GM18505 (cell line): Measurements from ENCODE around the gene UBASH3A.

ENCODE experiments used
- ATAC-seq: cut with Tn5 transposase; IDR thresholded peaks from one replicate; pipeline ENCODE4 v1.9.1; 2021; ENCODE audit not compliant: unreplicated experiment
- POLR2A ChIP-seq: IDR thresholded peaks from 4 replicates; pipeline ENCODE4 v1.6.1; 2011; ENCODE audit warnings: borderline replicate concordance; ENCODE audit not compliant: insufficient read depth, insufficient read length; ENCODE audit errors: extremely low read depth

Gene UBASH3A

GRCh38 chr21:42429856-42430255 lies 26.2 kb downstream of the UBASH3A start:
- no peak for ATAC-seq
- no peak for TF ChIP-seq POLR2A

- no peak for TF ChIP-seq POLR2A
- no peak for ATAC-seq
These were observed 26.8 kb downstream of the UBASH3A start for GRCh38 chr21:42430521-42430920.

GRCh38 chr21:42431196-42431595 lies 27.5 kb downstream of the UBASH3A start:
- no peak for TF ChIP-seq POLR2A
- no peak for ATAC-seq

DNA sequence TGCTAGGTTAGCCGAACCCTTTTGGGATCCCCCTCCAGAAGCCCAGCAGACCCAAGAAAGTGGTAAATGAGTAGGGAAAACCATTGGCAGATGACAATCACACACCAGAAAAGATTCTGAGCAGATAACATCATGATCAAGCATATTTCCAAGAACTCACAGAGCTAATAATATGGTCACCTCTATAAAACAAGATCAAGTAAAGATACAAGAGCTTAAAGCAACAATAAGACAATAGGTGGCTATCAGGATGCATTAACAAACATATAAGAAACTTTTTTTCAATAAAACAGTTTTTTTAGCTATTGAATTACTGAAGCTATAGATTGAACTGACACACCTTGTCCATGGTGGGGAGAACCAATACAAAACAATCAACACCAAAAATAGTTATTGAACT lies 29.0 kb downstream of the UBASH3A start:
- ATAC-seq: no peak
- TF ChIP-seq POLR2A: no peak

DNA sequence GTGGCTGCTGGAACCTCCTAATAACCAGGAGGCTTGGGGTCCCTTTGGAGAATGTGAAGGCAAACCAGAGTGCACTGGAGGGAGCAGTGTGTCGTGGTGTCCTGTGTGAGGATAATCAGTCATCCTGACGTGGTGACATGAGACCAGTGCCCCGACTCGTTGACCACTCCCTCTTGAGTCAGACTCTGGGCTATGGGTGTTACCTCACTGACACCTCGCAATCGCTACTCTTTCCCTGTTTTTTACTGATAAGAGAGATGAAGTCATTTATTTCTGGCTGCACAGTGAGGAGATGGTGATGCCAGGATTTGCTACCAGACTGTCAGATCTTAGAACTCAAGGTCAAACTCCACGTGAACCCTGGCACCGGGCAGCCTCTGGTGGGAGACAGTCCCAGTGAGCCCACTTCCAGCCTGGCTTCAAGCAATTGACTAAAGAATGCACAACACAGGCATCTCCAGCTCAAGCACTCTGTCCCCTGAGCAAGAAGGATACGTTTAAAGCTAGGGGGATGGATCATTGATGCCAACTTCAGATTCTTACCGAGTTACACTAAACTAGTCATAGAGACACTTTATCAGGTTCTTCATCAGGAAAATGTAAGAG lies 30.3 kb downstream of the UBASH3A start:
- no peak for TF ChIP-seq POLR2A
- no peak for ATAC-seq

DNA sequence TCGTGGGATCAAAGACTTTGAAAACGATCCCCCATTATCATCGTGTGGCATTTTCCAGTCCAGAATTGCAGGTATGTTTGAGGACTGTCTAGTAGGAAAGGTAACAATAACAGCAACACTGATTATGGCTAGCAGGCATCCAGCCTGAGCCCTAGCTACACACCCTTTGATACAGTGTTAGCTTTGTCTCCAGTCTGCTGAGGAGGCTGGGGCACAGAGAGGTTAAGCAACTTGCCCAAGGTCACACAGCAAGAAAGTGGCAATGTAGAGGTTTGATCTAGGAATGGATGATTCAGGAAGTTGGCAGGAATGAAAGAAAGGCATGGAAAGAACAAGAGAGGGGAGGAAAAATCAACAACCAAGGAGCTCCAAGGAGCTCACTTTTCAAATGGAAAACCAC lies 31.2 kb downstream of the UBASH3A start:
- no peak for TF ChIP-seq POLR2A
- no peak for ATAC-seq

GRCh38 chr21:42435401-42435800 lies 31.7 kb downstream of the UBASH3A start:
- no peak for TF ChIP-seq POLR2A
- no peak for ATAC-seq

GRCh38 chr21:42435833-42436232 lies 32.1 kb downstream of the UBASH3A start:
- no peak for TF ChIP-seq POLR2A
- ATAC-seq: no peak

GRCh38 chr21:42436914-42437313 lies 33.2 kb downstream of the UBASH3A start:
- no peak for TF ChIP-seq POLR2A
- ATAC-seq: no peak

- no peak for ATAC-seq
These were observed 34.1 kb downstream of the UBASH3A start for GRCh38 chr21:42437786-42438185.

DNA sequence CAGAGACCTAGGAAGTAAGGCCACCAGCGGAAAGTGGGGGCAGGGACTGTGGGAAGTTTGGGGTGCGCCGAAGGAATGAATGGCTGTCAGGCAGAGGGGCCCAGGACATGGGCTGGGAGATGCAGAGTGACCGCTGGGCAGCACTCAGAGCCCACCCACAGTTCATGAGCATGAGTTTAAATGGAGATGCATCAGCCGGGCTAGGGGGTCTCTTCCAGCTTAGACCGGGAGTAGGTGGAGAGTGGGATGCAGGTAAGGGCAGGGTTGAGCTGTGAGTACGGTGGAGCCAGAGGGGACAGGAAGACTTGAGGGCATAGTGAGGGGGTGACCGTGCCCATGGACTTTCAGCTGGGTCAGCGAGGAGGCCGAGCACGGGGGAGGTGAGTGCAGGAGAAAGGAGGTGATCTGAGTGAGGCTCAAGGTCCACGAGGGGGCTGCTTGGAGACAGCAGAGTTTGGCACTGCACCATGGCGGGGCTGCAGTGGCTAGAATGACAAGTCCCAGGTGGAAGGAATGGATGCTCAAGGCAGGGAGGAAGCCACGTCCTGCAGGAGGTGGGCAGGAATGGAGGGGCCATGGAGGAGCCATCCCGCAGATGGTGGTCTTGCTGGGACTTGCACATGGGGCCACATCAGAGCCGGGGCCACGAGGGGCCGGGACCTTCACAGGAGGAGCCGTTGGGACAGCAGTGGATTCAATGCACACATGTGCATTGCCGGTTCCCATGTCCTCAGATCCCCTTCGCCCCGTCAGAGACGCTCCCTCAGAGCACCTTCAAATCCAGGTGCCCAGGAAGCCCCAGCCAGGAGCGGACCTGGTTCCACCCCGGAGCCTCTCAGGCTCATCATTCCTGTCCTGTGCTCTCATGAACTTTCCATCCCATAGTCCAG lies 34.9 kb downstream of the UBASH3A start:
- no peak for TF ChIP-seq POLR2A
- no peak for ATAC-seq

More at GRCh38 chr21:42437786-42438185, 34.1 kb downstream of the UBASH3A start:
- no peak for TF ChIP-seq POLR2A

DNA sequence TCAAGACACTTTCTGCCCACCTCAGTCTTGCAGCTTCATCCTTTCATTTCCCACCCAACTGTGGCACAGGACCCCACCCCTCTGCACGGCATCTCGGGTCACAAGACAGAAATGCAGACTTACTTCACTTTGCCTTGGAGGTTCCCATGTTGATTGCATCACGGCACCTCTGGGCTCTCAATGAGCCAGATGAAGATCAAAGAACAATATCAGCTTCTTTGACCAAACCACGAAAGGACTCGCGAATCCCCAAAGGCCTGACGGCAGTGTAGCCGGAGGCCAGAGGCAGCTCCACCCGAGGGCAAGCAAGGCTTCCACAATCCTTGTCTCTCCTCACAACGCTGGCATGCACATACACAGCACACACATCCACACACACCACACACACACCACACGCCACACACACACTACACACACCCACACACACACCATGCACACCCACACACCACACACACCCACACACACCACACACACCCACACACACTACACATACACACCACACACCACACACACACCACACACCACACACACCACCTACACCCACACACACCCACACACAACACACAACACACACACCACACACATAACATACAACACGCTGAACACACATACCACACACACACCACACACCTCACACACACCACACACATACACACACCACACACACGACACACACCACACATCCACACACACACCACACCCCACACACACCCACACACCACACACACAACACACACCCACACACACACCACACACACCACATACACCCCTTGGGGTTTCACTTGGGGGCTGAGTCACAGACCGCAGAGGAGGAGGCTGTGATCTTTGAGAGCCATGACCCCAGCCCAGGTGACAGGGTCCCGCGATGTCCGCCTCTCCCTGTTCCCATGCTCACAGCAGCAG lies 35.8 kb downstream of the UBASH3A start:
- ATAC-seq: no peak
- no peak for TF ChIP-seq POLR2A

GRCh38 chr21:42440187-42440792 lies 36.6 kb downstream of the UBASH3A start:
- no peak for TF ChIP-seq POLR2A
- ATAC-seq: peak; percentile 46
